ENCODE measurements around the gene PFKP.

The PFKP gene

DNA sequence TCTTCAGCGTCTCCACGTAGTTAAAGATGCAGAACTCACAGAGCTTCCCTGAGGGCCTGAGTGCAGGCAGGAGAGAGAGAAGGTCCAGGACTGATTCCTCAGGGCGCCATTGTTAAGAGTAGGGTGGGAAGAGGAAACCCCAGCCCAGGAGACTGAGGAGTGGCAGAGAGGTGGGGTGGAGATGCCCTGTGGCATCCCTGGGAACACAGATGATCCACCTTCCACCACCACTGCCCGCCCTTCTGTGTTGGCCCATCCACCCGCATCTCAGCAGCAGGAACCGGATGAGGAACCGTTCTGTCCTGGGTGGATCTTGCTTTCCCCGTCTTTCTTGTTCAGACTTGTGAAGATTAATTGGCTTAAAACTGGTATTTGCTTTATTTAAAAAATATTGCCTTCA is 48.3 kb downstream of the PFKP start:
- Histone ChIP-seq H3K9me2 (replicated peaks; ENCODE audit: insufficient read depth, low read length) (no peaks in the 10 kb centered on the region), H3K9me3 (ENCODE audit: insufficient read depth, low read length) (no peaks in the 10 kb centered on the region), H3K4me2 (ENCODE audit: low read depth, low read length, poor library complexity, severe bottlenecking) (no peak overlapping the region), H3K79me2 (ENCODE audit: insufficient read depth, low read length) (no peaks in the 10 kb centered on the region), H4K20me1 (ENCODE audit: low read depth, low read length) (0 out of 2 replicates have a peak, but pooled peaks cover 2% of the 10 kb centered on the region), H2AFZ (ENCODE audit: low read depth, low read length, severe bottlenecking) (no peak overlapping the region), H3K27ac (ENCODE audit: low read depth, low read length) (no peak overlapping the region), H3K4me3 (ENCODE audit: insufficient read depth, low read length, poor library complexity, severe bottlenecking) (no peak overlapping the region), H3K27me3 (ENCODE audit: low read length) (no peaks in the 10 kb centered on the region), H3K9ac (ENCODE audit: low read length) (no peak overlapping the region), H3F3A (ENCODE audit: insufficient read depth) (no peaks in the 10 kb centered on the region), H3K36me3 (ENCODE audit: low read length) (peaks cover 4% of the 10 kb centered on the region; the same call in 1 of the 2 replicates)
- TF ChIP-seq EZH2phosphoT487 (conservative IDR thresholded peaks at IDR 0.05; ENCODE audit: low read length) (no peak), CTCF (IDR thresholded peaks at IDR 0.05; ENCODE audit: insufficient read depth, low read length, poor library complexity, severe bottlenecking) (no peak)

DNA sequence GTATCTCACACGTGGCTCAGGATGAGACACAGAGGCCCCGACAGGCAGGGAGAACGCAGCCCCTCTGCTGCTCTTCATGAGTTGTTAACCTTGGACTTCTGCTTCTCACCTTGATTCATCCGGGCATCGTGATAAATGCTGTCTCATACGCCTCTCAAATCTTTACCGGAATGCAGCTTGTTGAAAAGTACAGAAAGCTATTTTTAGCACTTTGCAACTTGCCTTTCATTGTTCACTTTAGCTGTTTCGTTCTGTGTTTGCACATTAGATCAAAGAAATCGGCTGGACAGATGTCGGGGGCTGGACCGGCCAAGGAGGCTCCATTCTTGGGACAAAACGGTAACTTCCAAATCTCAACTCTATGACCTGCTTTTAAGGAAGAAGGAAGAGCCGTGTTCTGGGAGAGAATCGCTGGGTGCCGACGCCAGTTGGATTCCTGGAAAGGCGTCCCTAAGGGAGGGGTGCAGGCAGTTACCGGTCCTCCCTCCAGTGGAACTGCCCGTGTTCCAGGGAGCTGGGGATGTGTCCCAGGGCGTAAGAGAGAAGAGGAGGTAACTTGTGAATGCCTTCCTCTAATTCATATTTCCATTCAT is 49.3 kb downstream of the PFKP start:
- Histone ChIP-seq H3K4me2 (ENCODE audit: low read depth, low read length, poor library complexity, severe bottlenecking) (no peak overlapping the region), H3K9me3 (ENCODE audit: insufficient read depth, low read length) (no peaks in the 10 kb centered on the region), H3K79me2 (ENCODE audit: insufficient read depth, low read length) (no peaks in the 10 kb centered on the region), H3K27ac (ENCODE audit: low read depth, low read length) (no peak overlapping the region), H3K36me3 (ENCODE audit: low read length) (peaks cover 10% of the 10 kb centered on the region; the same call in 1 of the 2 replicates), H3F3A (ENCODE audit: insufficient read depth) (no peaks in the 10 kb centered on the region), H4K20me1 (ENCODE audit: low read depth, low read length) (no peaks in the 10 kb centered on the region), H3K9me2 (replicated peaks; ENCODE audit: insufficient read depth, low read length) (no peaks in the 10 kb centered on the region), H3K9ac (ENCODE audit: low read length) (no peak overlapping the region), H2AFZ (ENCODE audit: low read depth, low read length, severe bottlenecking) (no peak overlapping the region), H3K27me3 (ENCODE audit: low read length) (no peaks in the 10 kb centered on the region), H3K4me3 (ENCODE audit: insufficient read depth, low read length, poor library complexity, severe bottlenecking) (no peak overlapping the region)
- TF ChIP-seq CTCF (IDR thresholded peaks at IDR 0.05; ENCODE audit: insufficient read depth, low read length, poor library complexity, severe bottlenecking) = no peak
- no peak for TF ChIP-seq EZH2phosphoT487 (conservative IDR thresholded peaks at IDR 0.05; ENCODE audit: low read length)

DNA sequence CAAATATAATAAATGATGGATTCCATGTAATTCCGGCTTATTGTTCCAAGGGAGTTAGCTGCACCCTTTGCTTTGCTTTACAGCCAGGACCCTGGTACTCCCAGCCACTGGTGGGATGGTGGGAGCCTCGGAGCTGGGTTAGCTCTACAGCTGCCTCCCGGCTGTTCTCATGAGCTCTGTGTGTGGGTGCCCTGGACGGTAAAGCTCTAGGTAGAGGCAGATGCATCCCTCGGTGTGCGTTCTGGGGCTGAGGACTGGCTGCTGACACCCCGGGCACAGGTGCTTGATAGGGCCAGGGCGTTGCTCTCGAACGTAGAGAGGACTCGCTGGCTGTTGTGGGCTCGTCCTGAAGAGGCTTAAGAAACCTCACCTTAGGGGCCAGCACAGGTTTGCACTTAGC is 50.1 kb downstream of the PFKP start:
- Histone ChIP-seq H3K27ac (ENCODE audit: low read depth, low read length) (no peak overlapping the region), H3K4me2 (ENCODE audit: low read depth, low read length, poor library complexity, severe bottlenecking) (no peak overlapping the region), H2AFZ (ENCODE audit: low read depth, low read length, severe bottlenecking) (no peak overlapping the region), H3K9ac (ENCODE audit: low read length) (no peak overlapping the region), H3K4me3 (ENCODE audit: insufficient read depth, low read length, poor library complexity, severe bottlenecking) (no peak overlapping the region), H3K9me2 (replicated peaks; ENCODE audit: insufficient read depth, low read length) (no peaks in the 10 kb centered on the region), H3K36me3 (ENCODE audit: low read length) (peaks cover 13% of the 10 kb centered on the region; the same call in 1 of the 2 replicates), H3K27me3 (ENCODE audit: low read length) (no peaks in the 10 kb centered on the region), H4K20me1 (ENCODE audit: low read depth, low read length) (no peaks in the 10 kb centered on the region), H3K79me2 (ENCODE audit: insufficient read depth, low read length) (no peaks in the 10 kb centered on the region), H3K9me3 (ENCODE audit: insufficient read depth, low read length) (no peaks in the 10 kb centered on the region), H3F3A (ENCODE audit: insufficient read depth) (no peaks in the 10 kb centered on the region)
- TF ChIP-seq CTCF (IDR thresholded peaks at IDR 0.05; ENCODE audit: insufficient read depth, low read length, poor library complexity, severe bottlenecking) (no peak), EZH2phosphoT487 (conservative IDR thresholded peaks at IDR 0.05; ENCODE audit: low read length) (no peak)

Measured in SU-DHL-6 (cell line).